B cell (primary cell): ENCODE results near the gene OR2AG1. TPM values are rescaled to one million over a fixed set of nuclear protein-coding genes. Genes with fewer than 3 reads are reported as not detected.
A peak's percentile ranks its signal among the peaks of the same experiment; 100 is the strongest.

ENCODE experiments used
- ATAC-seq: fragments of 200-7000 bp; cut with Tn5 transposase; one replicate; pipeline ENCODE4 v1.10.0; 2021; ENCODE audit warnings: low read depth, mild to moderate bottlenecking, moderate number of reproducible peaks, moderate library complexity
- CTCF ChIA-PET: fragments of 350-600 bp; sonication (Branson Sonifier 250); formaldehyde crosslinking; loops from one replicate; lab custom pipeline; 2021; ENCODE audit warnings: antibody characterized with exemption, inconsistent platforms; lab: Charles Lee
- POLR2A ChIA-PET: fragments of 350-600 bp; sonication (Branson Sonifier 250); formaldehyde crosslinking; loops from one replicate; lab custom pipeline; 2021; ENCODE audit warnings: antibody characterized with exemption; lab: Charles Lee
- DNase-seq: peaks from one replicate; pipeline ENCODE4 v3.0.0; 2013
- H2AFZ ChIP-seq: 2 replicates; pipeline ENCODE4 v1.6.1; 2012; ENCODE audit warnings: mild to moderate bottlenecking, low read depth, low read length; ENCODE audit not compliant: insufficient read depth, poor library complexity, severe bottlenecking
- H3K27ac ChIP-seq, 2 donors: 1 replicate in 1 of 2; 2 replicates in 1 of 2; pipeline ENCODE4 v1.5.1; 2012 to 2013; ENCODE audit warnings: low read length in 2 of 2, mild to moderate bottlenecking in 2 of 2, moderate library complexity in 1 of 2
- H3K27me3 ChIP-seq, 4 experiments: fragments of 200-600 bp in 1 of 4; sonication (generic) in 1 of 4; replicated peaks in 1 of 4; 1 replicate in 2 of 4; 2 replicates in 2 of 4; pipeline versions ENCODE4 v1.6.1 to v1.7.0; 2013 to 2016; ENCODE audit warnings: low read length in 3 of 4, mild to moderate bottlenecking in 2 of 4, mixed read lengths in 1 of 4, moderate library complexity in 1 of 4; ENCODE audit not compliant: insufficient read depth in 4 of 4, control insufficient read depth in 3 of 4; ENCODE audit errors: control extremely low read depth in 1 of 4
- H3K36me3 ChIP-seq, 2 experiments: replicated peaks in 1 of 2; 1 replicate in 1 of 2; 2 replicates in 1 of 2; pipeline versions ENCODE4 v1.6.1 to v1.7.1; 2013; ENCODE audit warnings: low read length in 1 of 2; ENCODE audit not compliant: insufficient read depth in 2 of 2, control insufficient read depth in 1 of 2; ENCODE audit errors: control extremely low read depth in 1 of 2, extremely low read depth in 1 of 2
- H3K4me1 ChIP-seq, 2 donors: fragments of 200-600 bp in 1 of 2; sonication (generic) in 1 of 2; 1 replicate in 1 of 2; 2 replicates in 1 of 2; pipeline versions ENCODE4 v1.5.1 to v1.6.1; 2013 to 2017; ENCODE audit warnings: low read length in 2 of 2; ENCODE audit not compliant: control insufficient read depth in 2 of 2, insufficient read depth in 2 of 2
- H3K4me2 ChIP-seq: replicated peaks from 2 replicates; pipeline ENCODE3; 2012; ENCODE audit warnings: mild to moderate bottlenecking, low read depth, low read length; ENCODE audit not compliant: poor library complexity, severe bottlenecking
- H3K4me3 ChIP-seq, 5 experiments: fragments of 200-600 bp in 1 of 5; sonication (generic) in 1 of 5; 1 replicate in 3 of 5; 2 replicates in 2 of 5; pipeline versions ENCODE4 v1.5.1 to v1.7.0; 2011 to 2016; ENCODE audit warnings: low read length in 4 of 5, mild to moderate bottlenecking in 4 of 5, low read depth in 2 of 5, control low read depth in 1 of 5, moderate library complexity in 1 of 5; ENCODE audit not compliant: insufficient read depth in 1 of 5; ENCODE audit errors: control extremely low read depth in 1 of 5, extremely low read depth in 1 of 5
- H3K79me2 ChIP-seq: fragments of 200-600 bp; sonication (generic); one replicate; pipeline ENCODE4 v1.6.0; 2016; ENCODE audit warnings: low read length; ENCODE audit not compliant: control insufficient read depth, insufficient read depth
- H3K9ac ChIP-seq: fragments of 200-600 bp; sonication (generic); 2 replicates; pipeline ENCODE4 v1.6.1; 2017; ENCODE audit warnings: mild to moderate bottlenecking, low read length, moderate library complexity
- H3K9me3 ChIP-seq, 3 donors: one replicate each; pipeline versions ENCODE4 v1.6.1 to v1.7.1; 2013; ENCODE audit warnings: low read length in 2 of 3; ENCODE audit not compliant: control insufficient read depth in 2 of 3, insufficient read depth in 1 of 3; ENCODE audit errors: control extremely low read depth in 1 of 3
- H4K20me1 ChIP-seq: 2 replicates; pipeline ENCODE4 v1.6.0; 2012; ENCODE audit warnings: mild to moderate bottlenecking, low read length; ENCODE audit not compliant: insufficient read depth, control insufficient read depth, poor library complexity, severe bottlenecking
- H3K27ac Mint-ChIP-seq: one replicate; pipeline ENCODE4 v1.8.0; 2021; ENCODE audit warnings: mixed read lengths
- H3K27me3 Mint-ChIP-seq: one replicate; pipeline ENCODE4 v1.8.0; 2021; ENCODE audit warnings: mixed read lengths
- H3K4me1 Mint-ChIP-seq: one replicate; pipeline ENCODE4 v1.8.0; 2021; ENCODE audit warnings: mixed read lengths
- H3K4me3 Mint-ChIP-seq: one replicate; pipeline ENCODE4 v1.8.0; 2021; ENCODE audit warnings: mixed read lengths
- H3K9me3 Mint-ChIP-seq: one replicate; pipeline ENCODE4 v1.8.0; 2022; ENCODE audit warnings: mixed read lengths; ENCODE audit not compliant: insufficient read depth
- CTCF ChIP-seq: fragments of 200-600 bp; IDR thresholded peaks from one replicate; pipeline ENCODE4 v1.8.0; 2022; ENCODE audit warnings: antibody characterized with exemption, mild to moderate bottlenecking
- EZH2 ChIP-seq: IDR thresholded peaks from 2 replicates; pipeline ENCODE4 v1.6.1; 2012; ENCODE audit warnings: borderline replicate concordance, low read depth, mild to moderate bottlenecking, moderate library complexity, low read length; ENCODE audit not compliant: insufficient read depth, poor library complexity, severe bottlenecking
- WGBS: methylation state at CpG from one replicate; pipeline ENCODE4 v1.1.5; 2013; ENCODE audit warnings: missing lambda C conversion rate; ENCODE audit not compliant: insufficient coverage; 5-methylcytosine and 5-hydroxymethylcytosine counted together
- intact Hi-C: fragments of 100-400 bp; cut with micrococcal nuclease; formaldehyde crosslinking; loops from one replicate; pipeline ENCODE4 v1.10.0; 2022
- polyA plus RNA-seq: library from polyadenylated mRNA; depleted of rRNA; stranded (reverse); fragments of >200 nt; gene quantifications from 2 replicates; pipeline ENCODE4 v1.2.3, GENCODE V29; 2012
- total RNA-seq, 2 donors: library from RNA; stranded (reverse); fragments of 120-200 nt in 1 of 2; gene quantifications; 1 replicate in 1 of 2; 2 replicates in 1 of 2; pipeline versions ENCODE4 v1.2.3 to v1.2.4, GENCODE V29; 2013 to 2022

Gene OR2AG1
- total and polyA plus RNA-seq, 2 donors (not counting 1 experiment from before 2014, with no cell fraction given), result not detected

- Mint-ChIP-seq H3K4me3 (no peak overlapping the region), H3K9me3 (no peaks in the 10 kb centered on the region), H3K27ac (no peak overlapping the region), H3K27me3 (no peaks in the 10 kb centered on the region), H3K4me1 (peaks cover 18% of the 10 kb centered on the region)
- peak overlapping the region; percentile 86 for H3K4me2 ChIP-seq
- TF ChIP-seq CTCF (no peak), EZH2 (no peak)
- 17% methylated on average over 1 of the region's 3 CpGs for WGBS
- peak overlapping the region in 2 of 5 experiments; percentile 85 to 95 for H3K4me3 ChIP-seq
- peak overlapping the region; percentile 83 to 95 for H3K27ac ChIP-seq
- intact Hi-C loops, result loop anchor here (2.0 kb wide), 1 partner anchor 144 kb away; the partner anchor contains the start of genes ILK and RRP8
- H3K27me3 ChIP-seq, result no peaks in the 10 kb centered on the region
- ChIA-PET CTCF (interaction anchor here (0.7 to 18.2 kb wide), 14 partner anchors 5 to 749 kb away, joined by 3 to 760 read pairs (median 4); partner anchors contain the start of genes ARFIP2, MRPL17, OR2AG2 and TIMM10B), POLR2A (interaction anchor here (0.6 to 1.7 kb wide), 3 partner anchors 8 to 143 kb away, joined by 3 to 9 read pairs (median 5); no protein-coding TSS in a partner anchor)
- peaks cover 43 to 51% of the 10 kb centered on the region in 2 donors for H3K4me1 ChIP-seq
- no peaks in the 10 kb centered on the region for H3K9me3 ChIP-seq
- peaks cover 56% of the 10 kb centered on the region for H3K79me2 ChIP-seq
- peaks cover 1% of the 10 kb centered on the region for H4K20me1 ChIP-seq
- no peaks in the 10 kb centered on the region for H3K36me3 ChIP-seq
- DNase-seq, result peak; percentile 30
- peak overlapping the region; percentile 90 for H3K9ac ChIP-seq
- no peak for ATAC-seq
- peak overlapping the region; percentile 95 for H2AFZ ChIP-seq
Observed at GRCh38 chr11:6747097-6747668, 35.6 kb upstream of the OR2AG1 start.
